ENCODE measurements around the gene APLP2. TPM values are rescaled to one million over a fixed set of nuclear protein-coding genes. Genes with fewer than 3 reads are reported as not detected.

The APLP2 gene
- total and polyA plus RNA-seq, 2 experiments from 2014 or later = 322 to 362 TPM

DNA sequence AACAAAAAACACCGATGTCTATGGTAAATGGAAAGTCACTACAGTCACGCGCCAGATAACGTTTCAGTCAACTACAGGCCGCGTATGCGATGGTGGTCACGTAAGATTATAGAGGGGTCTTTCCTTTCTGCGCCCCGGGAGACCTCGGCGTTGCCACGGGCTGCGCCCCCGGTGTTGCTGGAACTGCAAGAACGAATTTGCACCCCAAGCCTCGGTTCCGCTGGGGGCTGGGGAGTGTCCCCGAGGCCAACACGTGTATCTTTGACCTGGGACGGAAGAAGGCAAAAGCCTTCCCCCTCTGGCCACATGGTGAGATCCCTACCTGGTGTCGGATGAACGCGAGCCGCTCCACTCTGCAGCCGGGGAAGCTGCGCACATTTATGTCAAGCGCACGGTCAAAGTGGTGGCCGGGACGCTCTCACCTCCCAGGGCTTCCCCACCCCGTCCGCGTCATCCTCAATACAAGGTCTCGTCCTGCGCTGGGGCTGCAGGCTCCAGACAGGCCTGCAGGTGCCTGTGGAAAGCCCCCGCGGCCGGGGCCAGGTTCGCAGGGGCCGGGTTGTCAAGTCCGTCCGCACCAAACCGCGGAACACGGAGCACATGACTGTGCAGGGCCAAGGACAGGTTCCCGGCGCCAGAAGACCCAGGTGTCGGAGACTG is 29.3 kb upstream of the APLP2 start:
- Mint-ChIP-seq H3K27me3 (ENCODE audit: insufficient read depth, low read depth, poor library complexity) (peaks cover 11% of the 10 kb centered on the region), H3K9me3 (peaks cover 15% of the 10 kb centered on the region; the same call in 2 of the 3 replicates), H3K36me3 (ENCODE audit: low read depth) (peaks cover 11% of the 10 kb centered on the region; the same call in 2 of the 3 replicates), H3K4me1 (peaks cover 9% of the 10 kb centered on the region), H3K27ac (no peak overlapping the region), H3K4me3 (no peak overlapping the region)
- ATAC-seq = no peak; the same call in 2 of the 3 replicates
- Histone ChIP-seq H3K27me3 (ENCODE audit: insufficient read depth) (no peaks in the 10 kb centered on the region), H2AFZ (peak overlapping the region; percentile 81), H4K20me1 (replicated peaks; ENCODE audit: insufficient read depth) (no peaks in the 10 kb centered on the region), H3K9me2 (ENCODE audit: insufficient read depth) (no peaks in the 10 kb centered on the region), H3F3A (replicated peaks; ENCODE audit: low read depth) (no peaks in the 10 kb centered on the region), H3K4me3 (no peak overlapping the region), H3K27ac (ENCODE audit: low read depth) (no peak overlapping the region), H3K79me2 (replicated peaks; ENCODE audit: insufficient read depth) (no peaks in the 10 kb centered on the region), H3K4me1 (ENCODE audit: insufficient read depth) (peaks cover 7% of the 10 kb centered on the region; the same call in 1 of the 2 replicates), H3K36me3 (ENCODE audit: insufficient read depth) (no peaks in the 10 kb centered on the region; the same call in 1 of the 2 replicates), H3K4me2 (no peak overlapping the region)
- peak; percentile 34 for DNase-seq (ENCODE audit: low spot score)
- TF ChIP-seq CREB1 (CRISPR knock-in tag; IDR thresholded peaks at IDR 0.05; ENCODE audit: low read depth) (no peak), NANOG (IDR thresholded peaks at IDR 0.05; ENCODE audit: borderline replicate concordance) (no peak), ZNF331 (CRISPR knock-in tag; IDR thresholded peaks at IDR 0.05; ENCODE audit: low read depth) (no peak), JUNB (IDR thresholded peaks at IDR 0.05; ENCODE audit: unreplicated experiment) (no peak), EZH2 (IDR thresholded peaks at IDR 0.05; ENCODE audit: low read depth, unreplicated experiment) (no peak)
- TF ChIP-seq, protein P1, sequence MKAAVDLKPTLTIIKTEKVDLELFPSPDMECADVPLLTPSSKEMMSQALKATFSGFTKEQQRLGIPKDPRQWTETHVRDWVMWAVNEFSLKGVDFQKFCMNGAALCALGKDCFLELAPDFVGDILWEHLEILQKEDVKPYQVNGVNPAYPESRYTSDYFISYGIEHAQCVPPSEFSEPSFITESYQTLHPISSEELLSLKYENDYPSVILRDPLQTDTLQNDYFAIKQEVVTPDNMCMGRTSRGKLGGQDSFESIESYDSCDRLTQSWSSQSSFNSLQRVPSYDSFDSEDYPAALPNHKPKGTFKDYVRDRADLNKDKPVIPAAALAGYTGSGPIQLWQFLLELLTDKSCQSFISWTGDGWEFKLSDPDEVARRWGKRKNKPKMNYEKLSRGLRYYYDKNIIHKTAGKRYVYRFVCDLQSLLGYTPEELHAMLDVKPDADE (IDR thresholded peaks at IDR 0.05) = no peak

DNA sequence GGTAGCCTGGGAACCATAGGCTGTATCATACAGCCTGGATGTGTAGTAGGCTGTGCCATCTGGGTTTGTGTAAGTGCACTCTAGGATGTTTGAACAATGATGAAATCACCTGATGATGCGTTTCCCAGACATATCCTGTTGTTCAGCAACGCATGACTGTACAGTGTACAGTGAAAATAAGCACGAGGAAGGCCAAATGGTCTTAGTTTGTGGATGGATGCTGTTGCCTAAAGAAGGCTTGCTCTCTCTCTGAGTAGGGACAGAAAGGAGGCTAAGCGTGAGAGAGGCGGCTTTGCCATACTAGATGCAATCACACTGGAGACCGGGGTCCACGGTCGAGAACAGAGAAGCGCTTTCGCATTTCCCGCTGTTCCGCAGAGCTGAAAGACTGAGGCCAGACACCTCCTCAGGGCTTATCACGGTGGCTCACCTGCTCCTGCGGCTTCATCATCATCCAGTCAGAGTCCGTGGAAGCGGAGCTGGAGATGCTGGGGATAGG is 27.6 kb upstream of the APLP2 start:
- Histone ChIP-seq H3K4me1 (ENCODE audit: insufficient read depth) (peaks cover 7% of the 10 kb centered on the region; the same call in 1 of the 2 replicates), H4K20me1 (replicated peaks; ENCODE audit: insufficient read depth) (no peaks in the 10 kb centered on the region), H3F3A (replicated peaks; ENCODE audit: low read depth) (no peaks in the 10 kb centered on the region), H3K27ac (ENCODE audit: low read depth) (no peak overlapping the region), H3K27me3 (ENCODE audit: insufficient read depth) (no peaks in the 10 kb centered on the region), H3K4me3 (no peak overlapping the region), H2AFZ (no peak overlapping the region), H3K36me3 (ENCODE audit: insufficient read depth) (no peaks in the 10 kb centered on the region; the same call in 1 of the 2 replicates), H3K79me2 (replicated peaks; ENCODE audit: insufficient read depth) (no peaks in the 10 kb centered on the region), H3K4me2 (no peak overlapping the region), H3K9me2 (ENCODE audit: insufficient read depth) (no peaks in the 10 kb centered on the region)
- Mint-ChIP-seq H3K9me3 (peaks cover 15% of the 10 kb centered on the region; the same call in 2 of the 3 replicates), H3K4me1 (peaks cover 9% of the 10 kb centered on the region), H3K36me3 (ENCODE audit: low read depth) (peaks cover 11% of the 10 kb centered on the region; the same call in 2 of the 3 replicates), H3K4me3 (no peak overlapping the region), H3K27ac (no peak overlapping the region), H3K27me3 (ENCODE audit: insufficient read depth, low read depth, poor library complexity) (peaks cover 10% of the 10 kb centered on the region)
- DNase-seq (ENCODE audit: low spot score) (no peak), ATAC-seq (no peak)
- no peak for TF ChIP-seq REST (IDR thresholded peaks at IDR 0.05; ENCODE audit: unreplicated experiment)
- TF ChIP-seq ZNF114 (CRISPR knock-in tag; IDR thresholded peaks at IDR 0.05) = no peak
- TF ChIP-seq ZNF331 (CRISPR knock-in tag; IDR thresholded peaks at IDR 0.05; ENCODE audit: low read depth) = no peak
- TF ChIP-seq CTCF (conservative IDR thresholded peaks at IDR 0.05; ENCODE audit: low read depth in 2 of 2) = no peak
- TF ChIP-seq EZH2phosphoT487 (IDR thresholded peaks at IDR 0.05; ENCODE audit: unreplicated experiment) = no peak

Measured in GM23338 (cell line).